Stimulated activated naive CD8-positive, alpha-beta T cell treated with anti-CD3 and anti-CD28 coated beads, Interleukin-15, Interleukin-2, amounts not matched to agents 100 ng/mL and 50 ng/mL, for 24 hours (primary cell): ENCODE data around the gene XDH.

Experiments used
- H3K27ac Mint-ChIP-seq: one replicate; pipeline ENCODE4 v1.8.0; 2021; ENCODE audit warnings: mild to moderate bottlenecking, mixed read lengths
- H3K27me3 Mint-ChIP-seq: one replicate; pipeline ENCODE4 v1.8.0; 2021; ENCODE audit warnings: mixed read lengths
- H3K36me3 Mint-ChIP-seq: one replicate; pipeline ENCODE4 v1.8.0; 2021; ENCODE audit warnings: low read depth, mixed read lengths
- H3K4me1 Mint-ChIP-seq: one replicate; pipeline ENCODE4 v1.8.0; 2021; ENCODE audit warnings: low read depth, mixed read lengths
- H3K4me3 Mint-ChIP-seq: one replicate; pipeline ENCODE4 v1.8.0; 2021; ENCODE audit warnings: mild to moderate bottlenecking, mixed read lengths
- H3K9me3 Mint-ChIP-seq: one replicate; pipeline ENCODE4 v1.8.0; 2021; ENCODE audit warnings: mixed read lengths

The XDH gene

GRCh38 chr2:31414601-31415241 is at the start of gene XDH:
Gene XDH, minus strand, starts transcription at chr2:31414742. Its CDS starts 76 bp downstream, at chr2:31414666.
- Mint-ChIP-seq H3K27ac (no peak within 1 kb of the TSS), H3K27me3 (peaks cover 18% of the 10 kb centered on the region), H3K4me3 (no peak within 1 kb of the TSS), H3K9me3 (peaks cover 10% of the 10 kb centered on the region), H3K36me3 (no peaks in the 10 kb centered on the region), H3K4me1 (peaks cover 4% of the 10 kb centered on the region)

DNA sequence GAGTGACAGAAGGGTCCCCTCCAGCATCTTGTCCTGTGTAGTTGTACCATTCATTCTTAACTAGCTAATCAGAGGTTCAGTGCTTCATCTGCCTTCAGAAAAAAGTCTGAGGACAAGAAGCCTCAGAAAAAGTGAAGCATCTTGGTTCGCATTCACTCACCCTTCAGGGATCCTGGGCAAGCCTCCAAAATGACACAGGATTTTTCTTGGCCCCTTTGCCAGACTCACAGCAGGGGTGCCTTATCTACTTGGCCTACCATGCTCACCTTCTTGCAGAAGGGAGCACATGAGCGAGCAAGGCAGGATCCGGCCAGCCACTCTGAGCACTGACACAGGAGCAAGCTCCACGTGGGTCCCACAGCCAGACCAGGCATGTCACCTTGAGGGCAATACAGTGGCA is 43.1 kb upstream of the XDH start:
- no peak overlapping the region for H3K4me3 Mint-ChIP-seq
- no peak overlapping the region for H3K27ac Mint-ChIP-seq
- peaks cover 19% of the 10 kb centered on the region for H3K9me3 Mint-ChIP-seq
- H3K27me3 Mint-ChIP-seq: peaks cover 17% of the 10 kb centered on the region
- no peaks in the 10 kb centered on the region for H3K36me3 Mint-ChIP-seq
- no peaks in the 10 kb centered on the region for H3K4me1 Mint-ChIP-seq

- H3K4me1 Mint-ChIP-seq: no peaks in the 10 kb centered on the region
- no peak overlapping the region for H3K27ac Mint-ChIP-seq
- H3K27me3 Mint-ChIP-seq: peaks cover 26% of the 10 kb centered on the region
- no peak overlapping the region for H3K4me3 Mint-ChIP-seq
- no peaks in the 10 kb centered on the region for H3K36me3 Mint-ChIP-seq
- H3K9me3 Mint-ChIP-seq: peaks cover 16% of the 10 kb centered on the region
Measured at GRCh38 chr2:31446848-31447247, 32.3 kb upstream of the XDH start.

- no peak overlapping the region for H3K4me3 Mint-ChIP-seq
- H3K36me3 Mint-ChIP-seq: no peaks in the 10 kb centered on the region
- H3K4me1 Mint-ChIP-seq: no peaks in the 10 kb centered on the region
- peaks cover 17% of the 10 kb centered on the region for H3K27me3 Mint-ChIP-seq
- no peak overlapping the region for H3K27ac Mint-ChIP-seq
- H3K9me3 Mint-ChIP-seq: peaks cover 11% of the 10 kb centered on the region
Measured at GRCh38 chr2:31442376-31442775, 27.8 kb upstream of the XDH start.

DNA sequence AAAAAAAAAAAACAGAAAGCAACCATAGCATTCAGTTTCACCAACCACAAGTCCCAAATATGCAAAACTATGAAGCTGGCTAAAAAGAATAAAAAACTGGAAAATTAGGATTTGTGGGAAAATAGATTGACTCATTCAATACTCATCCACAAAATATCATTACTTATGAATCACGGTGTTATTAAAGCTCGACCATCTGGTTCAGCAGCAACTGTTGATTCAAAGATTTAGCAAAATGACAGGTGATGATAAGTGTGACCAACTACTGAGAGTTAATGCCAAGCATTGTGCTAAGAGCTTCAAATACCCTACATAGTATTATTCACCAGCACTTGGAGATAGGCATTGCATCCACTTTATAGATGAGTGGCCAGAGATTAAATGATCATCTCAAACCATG is 26.2 kb upstream of the XDH start:
- H3K36me3 Mint-ChIP-seq: no peaks in the 10 kb centered on the region
- H3K27me3 Mint-ChIP-seq: peaks cover 14% of the 10 kb centered on the region
- no peak overlapping the region for H3K4me3 Mint-ChIP-seq
- no peak overlapping the region for H3K27ac Mint-ChIP-seq
- H3K4me1 Mint-ChIP-seq: no peaks in the 10 kb centered on the region
- peaks cover 11% of the 10 kb centered on the region for H3K9me3 Mint-ChIP-seq

DNA sequence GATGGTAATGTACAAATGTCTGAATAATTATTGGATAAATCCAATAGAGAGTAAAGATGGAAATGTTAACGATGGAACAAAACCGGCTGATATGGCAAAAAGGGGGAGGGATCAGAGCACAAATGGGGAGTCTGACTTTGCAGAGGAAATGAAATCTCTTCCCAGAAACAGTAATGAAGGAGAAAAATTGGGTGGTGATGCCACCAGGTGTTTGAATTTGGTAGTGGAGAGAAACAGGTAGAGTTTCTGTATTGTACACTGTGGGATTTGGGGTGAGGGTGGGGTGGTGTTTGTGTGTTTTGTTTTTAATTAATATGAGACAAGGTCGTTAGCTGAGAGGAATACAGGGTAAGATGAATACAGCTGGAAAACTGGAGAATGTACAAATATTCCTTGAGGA is 20.4 kb upstream of the XDH start:
- Mint-ChIP-seq H3K36me3 (no peaks in the 10 kb centered on the region), H3K4me1 (peaks cover 3% of the 10 kb centered on the region)

GRCh38 chr2:31433541-31433940 is 19.0 kb upstream of the XDH start:
- Mint-ChIP-seq H3K4me1 (peaks cover 10% of the 10 kb centered on the region), H3K27me3 (peaks cover 13% of the 10 kb centered on the region), H3K9me3 (no peaks in the 10 kb centered on the region), H3K27ac (no peak overlapping the region), H3K36me3 (no peaks in the 10 kb centered on the region), H3K4me3 (no peak overlapping the region)

More for the DNA sequence above, 20.4 kb upstream of the XDH start:
- Mint-ChIP-seq H3K4me3 (no peak overlapping the region), H3K27me3 (peaks cover 4% of the 10 kb centered on the region), H3K27ac (no peak overlapping the region), H3K9me3 (no peaks in the 10 kb centered on the region)

DNA sequence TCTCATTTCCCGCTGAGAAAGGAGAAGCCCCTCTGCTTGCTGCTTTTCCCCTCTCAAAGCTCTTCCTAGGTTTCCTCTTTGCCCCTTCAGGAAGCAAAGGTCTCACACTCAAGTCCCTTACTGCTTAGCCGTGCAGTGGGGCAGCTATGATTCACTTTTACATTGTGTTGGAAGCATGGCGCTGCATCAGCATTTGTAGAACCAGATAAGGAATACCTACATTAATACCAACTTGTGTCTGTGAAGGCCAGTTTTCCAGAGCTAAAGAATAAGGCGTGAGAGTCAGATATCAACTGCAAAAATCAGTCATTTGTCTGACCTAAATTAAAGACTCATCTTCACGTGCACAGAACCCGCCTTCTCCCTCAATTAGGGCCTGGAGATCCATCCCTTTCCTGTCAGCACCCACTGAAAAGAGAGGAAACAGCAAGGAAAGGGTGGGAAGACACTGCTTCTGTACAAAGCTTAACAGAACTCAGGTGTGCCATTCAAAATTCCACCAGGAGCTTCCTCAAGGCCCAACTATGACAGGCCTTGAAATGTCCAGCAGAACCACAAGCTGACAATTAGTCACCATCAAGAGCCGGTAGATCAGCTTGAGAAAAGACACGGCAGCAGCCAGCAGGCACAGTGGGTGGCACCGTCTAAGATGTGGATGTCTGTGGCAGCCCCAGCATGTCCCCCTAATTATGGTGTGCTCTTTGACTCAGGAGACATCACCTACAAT is 16.1 kb upstream of the XDH start:
- H3K36me3 Mint-ChIP-seq: no peaks in the 10 kb centered on the region

DNA sequence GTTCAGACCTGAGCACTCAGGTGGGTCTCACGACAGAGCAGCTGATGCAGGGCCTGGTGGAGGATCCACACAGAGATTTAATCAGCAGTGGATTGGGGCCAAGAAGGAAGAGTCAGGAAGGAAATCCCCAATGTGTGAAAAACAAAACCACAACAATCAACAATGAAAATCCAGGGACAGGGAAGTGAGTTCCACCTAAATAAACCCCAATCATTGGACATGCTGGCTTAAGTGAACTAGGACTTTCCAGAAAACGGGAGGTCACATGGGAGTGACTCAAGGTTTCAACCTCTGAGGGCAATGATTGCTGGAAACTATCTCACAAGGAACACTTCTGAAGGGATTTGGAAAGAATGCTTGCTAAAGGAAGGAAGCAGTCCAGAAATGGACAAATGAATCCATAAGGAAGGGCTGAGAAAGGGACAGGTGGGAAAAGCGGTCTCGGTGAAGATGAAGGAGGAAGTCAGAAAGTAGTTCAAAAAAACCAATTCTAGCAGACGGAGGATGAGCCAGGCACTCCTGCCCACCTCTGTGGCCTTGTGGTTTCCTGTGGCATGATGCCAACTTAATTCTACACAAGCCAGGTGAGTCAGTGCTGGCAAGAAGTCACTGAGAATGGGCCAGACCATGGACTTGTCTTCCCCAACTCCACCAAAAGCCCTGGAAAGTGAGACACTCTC is 15.4 kb upstream of the XDH start:
- Mint-ChIP-seq H3K36me3 (no peaks in the 10 kb centered on the region), H3K4me1 (peaks cover 10% of the 10 kb centered on the region), H3K27ac (no peak overlapping the region), H3K9me3 (no peaks in the 10 kb centered on the region), H3K27me3 (peaks cover 27% of the 10 kb centered on the region), H3K4me3 (no peak overlapping the region)

More for the DNA sequence above, 16.1 kb upstream of the XDH start:
- H3K27me3 Mint-ChIP-seq: peaks cover 25% of the 10 kb centered on the region
- H3K9me3 Mint-ChIP-seq: no peaks in the 10 kb centered on the region
- peaks cover 10% of the 10 kb centered on the region for H3K4me1 Mint-ChIP-seq
- H3K4me3 Mint-ChIP-seq: no peak overlapping the region
- no peak overlapping the region for H3K27ac Mint-ChIP-seq

- Mint-ChIP-seq H3K4me1 (peaks cover 10% of the 10 kb centered on the region), H3K36me3 (no peaks in the 10 kb centered on the region), H3K4me3 (no peak overlapping the region), H3K27ac (no peak overlapping the region), H3K9me3 (no peaks in the 10 kb centered on the region), H3K27me3 (peaks cover 27% of the 10 kb centered on the region)
Measured at GRCh38 chr2:31429040-31429439, 14.5 kb upstream of the XDH start.

DNA sequence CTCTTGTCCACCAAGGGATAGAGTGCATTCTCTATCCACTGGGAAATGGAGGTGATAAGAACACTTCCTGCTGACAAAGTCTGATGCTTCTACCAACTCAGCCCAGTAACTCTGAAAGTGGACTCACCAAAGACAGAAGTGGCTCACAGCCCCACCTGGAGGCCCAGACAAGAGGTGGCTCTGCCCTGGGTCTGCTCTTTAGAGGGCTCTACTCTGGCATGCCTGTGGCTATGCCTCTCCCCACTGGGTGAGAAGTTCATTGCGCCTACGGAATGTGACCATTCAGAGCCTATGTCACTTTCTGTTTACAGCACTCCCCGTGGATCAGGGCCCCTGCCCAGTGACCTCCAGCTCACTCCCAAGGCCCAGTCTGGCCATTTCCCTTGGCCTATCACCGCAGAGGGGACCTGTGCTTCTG is 13.5 kb upstream of the XDH start:
- H3K4me3 Mint-ChIP-seq: no peak overlapping the region
- H3K27me3 Mint-ChIP-seq: peaks cover 31% of the 10 kb centered on the region
- H3K4me1 Mint-ChIP-seq: peaks cover 10% of the 10 kb centered on the region
- no peak overlapping the region for H3K27ac Mint-ChIP-seq
- no peaks in the 10 kb centered on the region for H3K36me3 Mint-ChIP-seq
- no peaks in the 10 kb centered on the region for H3K9me3 Mint-ChIP-seq

DNA sequence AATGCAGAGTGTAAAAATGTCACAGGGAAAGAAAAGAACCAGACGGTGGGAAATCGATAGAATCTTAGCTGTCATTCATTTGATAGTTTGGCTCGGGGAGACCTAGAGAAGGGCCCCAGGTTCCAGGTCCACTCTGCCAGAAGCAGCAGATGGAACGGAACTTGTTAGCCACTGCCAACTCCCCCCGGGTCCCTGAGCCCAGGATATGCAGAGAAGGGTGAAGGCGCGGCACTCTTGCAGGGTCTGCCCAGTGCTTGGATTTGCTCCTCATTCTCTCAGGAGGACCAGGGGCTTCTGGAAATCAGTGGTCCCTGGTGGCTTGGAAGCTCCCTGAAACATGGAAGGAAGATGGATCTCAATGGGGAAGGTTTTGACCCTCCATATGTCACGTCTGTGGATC is 11.6 kb upstream of the XDH start:
- Mint-ChIP-seq H3K4me1 (peaks cover 10% of the 10 kb centered on the region), H3K27me3 (peaks cover 34% of the 10 kb centered on the region), H3K4me3 (no peak overlapping the region), H3K36me3 (no peaks in the 10 kb centered on the region), H3K9me3 (peaks cover 3% of the 10 kb centered on the region), H3K27ac (no peak overlapping the region)

DNA sequence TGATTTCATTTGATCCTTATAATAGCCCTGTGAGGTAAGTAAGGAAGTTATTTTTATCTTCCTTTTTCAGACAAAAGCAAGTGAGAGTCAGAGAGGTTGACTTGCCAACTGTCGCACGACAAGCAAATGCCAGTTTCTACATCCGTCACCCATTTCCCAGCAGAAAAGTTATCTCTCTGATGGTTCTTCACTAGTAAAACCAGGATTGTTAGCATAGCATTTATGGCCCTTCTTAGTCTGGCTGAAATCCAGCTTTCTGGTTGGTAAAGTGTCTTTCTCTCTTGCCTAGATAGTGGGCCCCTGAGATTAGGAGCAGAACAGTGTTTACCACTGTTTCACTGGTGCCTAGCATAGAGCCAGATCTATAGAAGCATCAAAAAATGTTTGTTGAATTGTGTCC is 7.1 kb upstream of the XDH start:
- Mint-ChIP-seq H3K27ac (no peak overlapping the region), H3K4me1 (no peaks in the 10 kb centered on the region), H3K9me3 (peaks cover 14% of the 10 kb centered on the region), H3K4me3 (no peak overlapping the region), H3K27me3 (peaks cover 22% of the 10 kb centered on the region), H3K36me3 (no peaks in the 10 kb centered on the region)

GRCh38 chr2:31420936-31421335 is 6.4 kb upstream of the XDH start:
- Mint-ChIP-seq H3K9me3 (peaks cover 14% of the 10 kb centered on the region), H3K27ac (no peak overlapping the region), H3K4me3 (no peak overlapping the region), H3K4me1 (peaks cover under 1% of the 10 kb centered on the region), H3K27me3 (peaks cover 20% of the 10 kb centered on the region), H3K36me3 (no peaks in the 10 kb centered on the region)

GRCh38 chr2:31419386-31419785 is 4.8 kb upstream of the XDH start:
- H3K4me3 Mint-ChIP-seq: no peak overlapping the region
- no peaks in the 10 kb centered on the region for H3K36me3 Mint-ChIP-seq
- peaks cover 20% of the 10 kb centered on the region for H3K27me3 Mint-ChIP-seq
- peaks cover 14% of the 10 kb centered on the region for H3K9me3 Mint-ChIP-seq
- H3K4me1 Mint-ChIP-seq: peaks cover 4% of the 10 kb centered on the region
- H3K27ac Mint-ChIP-seq: no peak overlapping the region
